GM23338 (cell line): ENCODE measurements around the gene DPYSL5. TPM values are rescaled to one million over a fixed set of nuclear protein-coding genes. Genes with fewer than 3 reads are reported as not detected.

Source experiments
- ATAC-seq: fragments of 200-7000 bp; cut with Tn5 transposase; 3 replicates; pipeline ENCODE4 v1.9.1; 2020
- DNase-seq: peaks from one replicate; pipeline ENCODE4 v3.0.0-alpha.2; 2015; ENCODE audit warnings: low spot score
- H2AFZ ChIP-seq: fragments of 200-600 bp; sonication (generic); 2 replicates; pipeline ENCODE4 v1.8.0; 2016; ENCODE audit warnings: antibody characterized with exemption, mild to moderate bottlenecking, moderate library complexity
- H3F3A ChIP-seq: fragments of 200-600 bp; sonication (generic); replicated peaks from 2 replicates; pipeline ENCODE4 v1.8.0; 2017; ENCODE audit warnings: antibody characterized with exemption, mixed run types, low read depth
- H3K27ac ChIP-seq: fragments of 200-600 bp; sonication (generic); 2 replicates; pipeline ENCODE4 v1.6.1; 2016; ENCODE audit warnings: low read depth
- H3K27me3 ChIP-seq: fragments of 200-600 bp; sonication (generic); 2 replicates; pipeline ENCODE4 v1.8.0; 2016; ENCODE audit warnings: mild to moderate bottlenecking, mixed run types, moderate library complexity; ENCODE audit not compliant: insufficient read depth
- H3K36me3 ChIP-seq: fragments of 200-600 bp; sonication (generic); 2 replicates; pipeline ENCODE4 v1.8.0; 2016; ENCODE audit warnings: mild to moderate bottlenecking; ENCODE audit not compliant: insufficient read depth
- H3K4me1 ChIP-seq: fragments of 200-600 bp; sonication (generic); 2 replicates; pipeline ENCODE4 v1.8.0; 2016; ENCODE audit warnings: mild to moderate bottlenecking, moderate library complexity; ENCODE audit not compliant: insufficient read depth
- H3K4me2 ChIP-seq: fragments of 200-600 bp; sonication (generic); 2 replicates; pipeline ENCODE4 v1.7.1; 2017; ENCODE audit warnings: mixed run types
- H3K4me3 ChIP-seq: fragments of 200-600 bp; sonication (generic); 2 replicates; pipeline ENCODE4 v1.6.1; 2016; ENCODE audit warnings: mixed run types
- H3K79me2 ChIP-seq: fragments of 200-600 bp; sonication (generic); replicated peaks from 2 replicates; pipeline ENCODE4 v1.8.0; 2017; ENCODE audit warnings: mild to moderate bottlenecking; ENCODE audit not compliant: insufficient read depth
- H3K9me2 ChIP-seq: fragments of 200-600 bp; sonication (generic); 2 replicates; pipeline ENCODE4 v1.8.0; 2017; ENCODE audit not compliant: insufficient read depth
- H4K20me1 ChIP-seq: fragments of 200-600 bp; sonication (generic); replicated peaks from 2 replicates; pipeline ENCODE4 v1.8.0; 2017; ENCODE audit warnings: mild to moderate bottlenecking; ENCODE audit not compliant: insufficient read depth
- H3K27ac Mint-ChIP-seq: 2 replicates; pipeline ENCODE4 v1.8.0; 2020; ENCODE audit warnings: inconsistent platforms, mild to moderate bottlenecking, moderate library complexity, mixed read lengths
- H3K27me3 Mint-ChIP-seq: 3 replicates; pipeline ENCODE4 v1.8.0; 2022; ENCODE audit warnings: low read depth, mild to moderate bottlenecking, moderate library complexity, mixed read lengths, inconsistent platforms; ENCODE audit not compliant: insufficient read depth, poor library complexity
- H3K36me3 Mint-ChIP-seq: 3 replicates; pipeline ENCODE4 v1.8.0; 2021; ENCODE audit warnings: low read depth, mild to moderate bottlenecking, inconsistent platforms, moderate library complexity, mixed read lengths
- H3K4me1 Mint-ChIP-seq: 3 replicates; pipeline ENCODE4 v1.8.0; 2020; ENCODE audit warnings: mild to moderate bottlenecking, inconsistent platforms, mixed read lengths
- H3K4me3 Mint-ChIP-seq: 3 replicates; pipeline ENCODE4 v1.8.0; 2021; ENCODE audit warnings: moderate library complexity, mild to moderate bottlenecking, inconsistent platforms, mixed read lengths
- H3K9me3 Mint-ChIP-seq: 3 replicates; pipeline ENCODE4 v1.8.0; 2020; ENCODE audit warnings: moderate library complexity, mild to moderate bottlenecking, inconsistent platforms, mixed read lengths
- CREB1 ChIP-seq: fragments of 250-450 bp; sonication (Bioruptor Pico); IDR thresholded peaks from 2 replicates; pipeline ENCODE4 v1.5.0; 2020; ENCODE audit warnings: low read depth, mild to moderate bottlenecking, moderate library complexity
- EZH2phosphoT487 ChIP-seq: fragments of 200-600 bp; sonication (generic); IDR thresholded peaks from one replicate; pipeline ENCODE4 v1.8.1; 2018; ENCODE audit warnings: antibody characterized with exemption; ENCODE audit not compliant: unreplicated experiment
- JUNB ChIP-seq: IDR thresholded peaks from one replicate; pipeline ENCODE4 v1.6.1; 2016; ENCODE audit warnings: antibody characterized with exemption; ENCODE audit not compliant: unreplicated experiment
- POLR2AphosphoS5 ChIP-seq: IDR thresholded peaks from 2 replicates; pipeline ENCODE4 v1.6.1; 2016; ENCODE audit warnings: antibody characterized with exemption, low read depth
- REST ChIP-seq: IDR thresholded peaks from one replicate; pipeline ENCODE4 v1.6.1; 2018; ENCODE audit warnings: antibody characterized with exemption; ENCODE audit not compliant: unreplicated experiment
- ZNF114 ChIP-seq: fragments of 250-450 bp; sonication (Bioruptor Pico); IDR thresholded peaks from 2 replicates; pipeline ENCODE4 v1.5.0; 2020; ENCODE audit warnings: mild to moderate bottlenecking, moderate library complexity
- ZNF331 ChIP-seq: fragments of 250-450 bp; sonication (Bioruptor Pico); IDR thresholded peaks from 2 replicates; pipeline ENCODE4 v1.5.0; 2020; ENCODE audit warnings: low read depth, mild to moderate bottlenecking, moderate library complexity
- ZNF462 ChIP-seq: fragments of 250-450 bp; sonication (Bioruptor Pico); IDR thresholded peaks from 2 replicates; pipeline ENCODE4 v1.5.0; 2020; ENCODE audit warnings: mild to moderate bottlenecking, moderate library complexity
- polyA plus RNA-seq: library from polyadenylated mRNA; unstranded; fragments of >200 nt; fragmentation: Nextera tagmentation; extraction: Ambion mirVana; gene quantifications from 2 replicates; pipeline ENCODE4 v1.2.1, GENCODE V29; 2016
- total RNA-seq: library from RNA; depleted of rRNA; stranded (reverse); fragments of >200 nt; shearing (Covaris generic); gene quantifications from 2 replicates; pipeline ENCODE4 v1.2.3, GENCODE V29; 2014

Gene DPYSL5
- total and polyA plus RNA-seq, 2 experiments from 2014 or later: 3.1 to 8.1 TPM

- Histone ChIP-seq H3K4me3 (peak overlapping the region; percentile 41), H3K27me3 (no peaks in the 10 kb centered on the region), H3K9me2 (no peaks in the 10 kb centered on the region), H4K20me1 (no peaks in the 10 kb centered on the region), H2AFZ (no peak overlapping the region), H3K27ac (no peak overlapping the region), H3K4me1 (peaks cover 18% of the 10 kb centered on the region), H3K79me2 (no peaks in the 10 kb centered on the region), H3K4me2 (peak overlapping the region; percentile 72), H3F3A (0 out of 2 replicates have a peak, but pooled peaks cover 4% of the 10 kb centered on the region), H3K36me3 (no peaks in the 10 kb centered on the region)
- ATAC-seq: peak; percentile 89
- H3K4me3 Mint-ChIP-seq: peak overlapping the region; percentile 49
- H3K36me3 Mint-ChIP-seq: no peaks in the 10 kb centered on the region
- peaks cover 7% of the 10 kb centered on the region for H3K27me3 Mint-ChIP-seq
- peaks cover 24% of the 10 kb centered on the region for H3K4me1 Mint-ChIP-seq
- H3K27ac Mint-ChIP-seq: no peak overlapping the region
- no peaks in the 10 kb centered on the region for H3K9me3 Mint-ChIP-seq
- no peak for TF ChIP-seq CREB1 (CRISPR knock-in tag)
- peak; percentile 65 for DNase-seq
These were observed 53.6 kb downstream of the DPYSL5 start for GRCh38 chr2:26901326-26902183.

- Mint-ChIP-seq H3K27ac (no peak overlapping the region), H3K27me3 (peaks cover 11% of the 10 kb centered on the region)
- H4K20me1 ChIP-seq: no peaks in the 10 kb centered on the region
These were observed 55.7 kb downstream of the DPYSL5 start for GRCh38 chr2:26903676-26904075.

More at GRCh38 chr2:26903676-26904075, 55.7 kb downstream of the DPYSL5 start:
- H3K4me1 ChIP-seq: peaks cover 18% of the 10 kb centered on the region
- Mint-ChIP-seq H3K4me1 (peaks cover 31% of the 10 kb centered on the region), H3K4me3 (no peak overlapping the region), H3K9me3 (no peaks in the 10 kb centered on the region), H3K36me3 (no peaks in the 10 kb centered on the region)
- H3K27me3 ChIP-seq: no peaks in the 10 kb centered on the region
- no peaks in the 10 kb centered on the region for H3K79me2 ChIP-seq
- H3K27ac ChIP-seq: no peak overlapping the region
- H3K4me2 ChIP-seq: no peak overlapping the region
- no peaks in the 10 kb centered on the region for H3K36me3 ChIP-seq
- TF ChIP-seq ZNF462 (CRISPR knock-in tag) (no peak), EZH2phosphoT487 (no peak), REST (no peak), ZNF331 (CRISPR knock-in tag) (no peak), POLR2AphosphoS5 (no peak), ZNF114 (CRISPR knock-in tag) (no peak), JUNB (no peak), CREB1 (CRISPR knock-in tag) (no peak)
- 0 out of 2 replicates have a peak, but pooled peaks cover 4% of the 10 kb centered on the region for H3F3A ChIP-seq
- no peak for DNase-seq
- H3K9me2 ChIP-seq: no peaks in the 10 kb centered on the region
- ATAC-seq: no peak
- H2AFZ ChIP-seq: no peak overlapping the region
- H3K4me3 ChIP-seq: no peak overlapping the region
